ENCODE measurements around the gene TMEM50B.
"Not testable (repeated sequence)": the region's sequence is repeated elsewhere in the genome, so short reads cannot be mapped to it uniquely, and the experiment has no call there.

Gene TMEM50B

DNA sequence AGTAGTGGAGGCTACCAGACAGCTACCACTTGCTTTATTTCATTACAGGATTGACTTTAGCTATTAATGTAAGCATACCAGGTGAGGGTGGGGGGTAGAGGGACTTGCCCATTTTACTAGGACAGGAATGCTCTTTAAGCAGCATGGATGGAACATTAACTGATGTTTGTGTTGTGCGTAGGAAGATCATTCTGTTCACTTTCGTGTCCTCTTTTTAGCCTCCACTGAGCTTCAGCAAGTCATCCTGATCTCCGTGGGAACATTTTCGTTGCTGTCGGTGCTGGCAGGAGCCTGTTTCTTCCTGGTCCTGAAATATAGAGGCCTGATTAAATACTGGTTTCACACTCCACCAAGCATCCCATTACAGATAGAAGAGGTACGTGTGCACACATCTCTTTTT is 47.3 kb downstream of the TMEM50B start:
- DNase-seq: peak in 4 of 58 donors; percentile 9 to 27 (median 24)

DNA sequence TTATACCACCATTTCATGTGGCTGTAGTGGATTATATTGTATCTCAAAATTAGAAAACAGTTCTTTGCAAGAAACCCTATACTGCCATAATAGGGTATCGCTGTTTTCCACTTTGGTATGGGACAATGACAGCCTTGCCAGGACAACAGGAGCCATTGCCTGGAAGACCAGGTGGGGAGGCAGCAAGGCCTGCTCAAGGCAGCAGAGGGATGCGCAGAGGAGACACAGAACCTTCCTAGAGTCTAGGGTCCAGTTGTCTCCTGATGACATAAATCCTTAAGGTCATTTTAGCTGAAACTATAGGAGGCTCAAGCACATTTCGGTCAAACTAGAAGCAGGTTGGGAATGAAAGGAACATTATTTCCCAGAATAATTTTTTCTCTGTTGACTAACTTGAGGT is 48.9 kb downstream of the TMEM50B start:
- DNase-seq: no peak

DNA sequence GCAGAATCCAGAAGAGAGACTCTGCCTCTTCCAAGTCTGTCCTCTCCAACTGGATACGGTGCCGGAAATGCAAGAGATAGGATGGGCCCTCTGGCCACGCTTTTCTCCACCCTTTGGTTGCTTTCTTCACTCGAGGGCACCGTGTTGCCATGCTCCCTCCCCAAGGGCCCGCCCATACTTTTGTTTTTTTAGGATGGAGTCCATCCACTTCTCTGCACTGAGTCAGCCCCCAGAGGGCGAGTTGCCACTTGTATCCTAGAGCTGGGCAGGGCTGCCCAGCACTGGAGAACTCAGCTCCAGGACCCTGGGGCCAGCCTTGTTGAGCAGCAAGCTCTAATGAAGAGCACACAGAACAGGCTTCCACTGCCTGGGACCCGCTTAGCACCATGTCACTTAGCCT is 51.1 kb downstream of the TMEM50B start:
- DNase-seq: no peak

DNA sequence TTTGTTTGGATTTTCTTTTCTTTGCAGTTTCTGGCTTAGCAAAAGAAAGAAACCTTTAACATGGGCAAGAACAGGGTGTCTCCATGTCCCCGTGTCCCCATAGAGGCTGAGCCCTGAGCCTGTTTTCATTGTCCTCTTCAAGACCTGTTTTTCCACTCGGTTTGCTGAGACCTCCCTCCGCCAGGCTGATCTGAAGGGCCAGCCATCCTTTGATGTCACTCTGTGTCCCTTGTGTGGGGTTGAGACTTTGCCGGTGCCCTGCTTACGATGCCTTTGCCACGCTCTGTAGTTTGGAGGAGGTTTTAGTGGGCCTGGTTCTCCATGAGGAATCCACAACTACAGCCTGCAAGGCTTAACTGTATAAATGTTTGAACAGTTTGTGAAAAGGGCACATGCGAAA is 52.7 kb downstream of the TMEM50B start:
- DNase-seq: no peak

DNA sequence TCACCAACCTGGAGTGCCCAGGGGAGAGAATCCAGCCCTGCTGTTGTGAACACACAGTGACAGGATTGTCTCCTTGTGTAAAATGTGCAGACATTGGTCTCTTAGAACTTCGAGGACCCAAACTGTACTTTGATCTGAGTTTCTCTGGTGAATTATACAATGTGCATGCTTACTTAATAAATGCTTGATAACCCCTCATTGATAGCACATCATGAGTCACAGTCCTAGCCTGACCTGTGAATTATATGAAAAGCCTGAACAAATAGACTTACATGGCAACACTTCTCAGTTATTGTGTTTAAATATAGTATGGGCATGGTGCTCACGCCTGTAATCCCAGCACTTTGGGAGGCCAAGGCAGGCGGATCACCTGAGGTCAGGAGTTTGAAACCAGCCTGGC is 53.9 kb downstream of the TMEM50B start:
- DNase-seq: no peak

DNA sequence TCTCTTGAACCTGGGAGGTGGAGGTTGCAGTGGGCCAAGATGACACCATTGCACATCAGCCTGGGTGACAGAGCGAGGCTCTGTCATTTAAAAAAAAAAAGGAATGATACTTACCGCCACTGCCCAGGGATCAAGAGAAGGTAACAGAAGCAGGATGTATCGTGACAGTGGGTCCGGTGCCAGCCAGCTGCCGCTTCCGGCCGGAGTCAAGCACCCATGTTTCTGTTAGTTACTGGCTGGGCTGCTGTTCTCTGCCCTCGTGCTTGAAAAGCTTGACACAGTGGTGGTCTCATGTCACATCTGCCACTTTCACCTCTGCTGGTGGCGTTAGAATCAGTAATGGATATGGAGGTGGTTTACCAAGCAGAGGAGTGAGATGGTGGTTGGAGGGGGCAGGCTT is 55.6 kb downstream of the TMEM50B start:
- DNase-seq: no peak

DNA sequence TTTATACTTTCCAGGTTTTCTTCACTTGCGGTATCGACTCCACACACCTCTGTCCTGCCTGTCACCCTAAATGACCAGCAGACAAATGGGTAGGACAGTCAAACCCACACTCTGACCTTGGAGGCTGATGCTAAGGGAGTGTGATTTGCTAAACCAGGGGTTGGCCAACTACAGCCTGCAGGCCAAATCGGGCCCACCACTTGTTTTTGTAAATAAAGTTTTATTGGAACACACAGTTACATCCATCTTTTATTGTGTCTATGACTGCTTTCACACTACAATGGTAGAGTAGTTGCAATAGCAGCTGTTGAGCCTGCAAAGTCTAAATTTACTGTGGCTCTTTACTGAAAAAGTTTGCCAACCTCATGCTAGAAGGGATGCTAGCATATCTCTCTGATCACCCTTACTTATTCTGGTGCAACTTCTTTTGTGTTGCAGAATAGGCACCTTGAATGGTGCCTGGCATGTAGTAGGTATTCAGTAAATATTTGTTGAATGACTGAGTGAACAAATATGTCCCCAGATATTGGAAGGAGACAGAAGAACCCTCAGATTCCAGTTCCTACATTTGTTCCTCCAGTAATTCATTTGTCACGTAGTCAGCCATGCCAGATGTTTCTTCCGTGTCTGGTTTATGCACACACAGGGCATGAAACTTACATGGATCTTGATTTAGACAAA is 57.9 kb downstream of the TMEM50B start:
- DNase-seq: no peak

DNA sequence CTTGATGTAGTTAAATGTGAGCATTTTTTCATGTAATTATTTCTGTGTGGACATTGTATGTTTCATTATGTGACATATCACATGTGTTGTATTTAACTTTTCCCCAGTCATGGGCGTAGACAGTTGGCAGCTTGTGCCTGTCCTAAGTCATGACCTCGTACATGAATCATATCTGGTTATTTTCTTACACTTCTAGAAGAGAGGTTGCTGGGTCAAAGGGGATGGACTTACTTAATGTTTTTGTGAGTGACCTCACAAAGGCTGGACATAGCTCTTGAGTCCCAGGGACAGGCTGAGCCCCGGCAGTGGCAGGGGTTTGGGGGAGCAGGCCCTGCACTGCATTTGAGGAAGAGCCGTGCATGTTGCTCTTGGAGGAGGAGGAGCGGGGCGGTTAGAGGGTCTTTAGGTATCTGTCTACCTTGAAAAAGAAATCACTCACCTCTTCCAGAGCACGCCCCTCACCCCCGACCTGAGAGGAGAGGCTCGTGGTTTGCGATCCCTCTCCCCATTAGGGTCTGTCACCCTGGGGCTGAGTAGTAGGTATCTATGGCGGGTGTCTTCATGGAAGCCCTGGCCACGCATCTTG is 60.1 kb downstream of the TMEM50B start:
- DNase-seq: no peak

DNA sequence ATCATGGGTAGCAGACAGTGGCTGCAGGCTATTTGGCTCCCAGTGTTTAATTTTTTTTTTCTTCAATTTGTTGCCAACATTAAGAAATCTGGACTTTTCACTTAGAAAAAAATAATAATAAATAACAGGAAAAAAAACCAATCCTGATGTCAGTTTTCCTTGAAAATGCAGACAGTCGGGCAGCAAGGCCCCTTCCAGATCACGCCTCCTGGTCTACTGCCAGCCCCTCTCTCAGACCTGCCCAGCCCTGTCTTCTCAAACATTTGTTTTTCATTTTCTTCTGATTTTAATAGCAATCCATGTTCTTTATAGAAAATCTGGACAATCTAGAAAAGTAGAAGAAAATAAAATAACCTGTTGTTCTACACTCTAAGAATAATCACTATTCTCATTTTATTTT is 61.1 kb downstream of the TMEM50B start:
- DNase-seq: no peak

DNA sequence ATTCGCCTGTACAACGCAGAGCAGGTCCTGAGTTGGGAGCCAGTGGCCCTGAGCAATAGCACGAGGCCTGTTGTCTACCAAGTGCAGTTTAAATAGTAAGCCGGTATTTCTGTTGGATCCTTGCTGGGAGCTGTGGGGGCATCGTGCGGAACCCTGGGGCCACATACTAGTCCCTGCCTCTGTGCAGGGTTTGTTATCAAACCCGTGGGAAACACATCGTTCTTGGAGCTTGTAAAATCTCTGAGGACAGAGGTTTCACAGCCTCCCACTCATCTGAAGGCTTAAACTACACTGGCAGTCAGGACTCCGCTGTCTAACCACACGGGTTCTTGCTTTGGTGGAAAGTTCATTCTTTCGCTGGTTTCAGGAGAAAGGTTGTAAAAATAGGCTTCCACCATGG is 64.8 kb downstream of the TMEM50B start:
- no peak for DNase-seq

DNA sequence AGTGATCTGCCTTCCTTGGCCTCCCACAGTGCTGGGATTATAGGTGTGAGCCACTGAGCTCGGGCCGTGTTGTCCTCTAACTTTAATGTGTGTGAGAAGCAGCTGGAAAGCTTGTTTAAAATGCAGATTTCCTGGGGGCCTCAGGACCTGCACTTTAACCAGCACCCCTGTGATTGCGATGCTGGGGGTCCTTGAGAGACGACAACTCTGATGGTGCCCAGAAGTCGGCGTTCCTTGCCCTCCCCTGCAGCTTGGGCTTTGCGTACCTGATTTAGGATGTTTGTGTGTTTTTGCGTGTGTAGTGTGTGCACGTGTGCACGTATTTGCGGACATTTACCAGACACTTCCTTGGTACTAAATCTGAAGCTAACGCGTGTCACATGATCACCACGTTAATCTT is 65.7 kb downstream of the TMEM50B start:
- DNase-seq: no peak

DNA sequence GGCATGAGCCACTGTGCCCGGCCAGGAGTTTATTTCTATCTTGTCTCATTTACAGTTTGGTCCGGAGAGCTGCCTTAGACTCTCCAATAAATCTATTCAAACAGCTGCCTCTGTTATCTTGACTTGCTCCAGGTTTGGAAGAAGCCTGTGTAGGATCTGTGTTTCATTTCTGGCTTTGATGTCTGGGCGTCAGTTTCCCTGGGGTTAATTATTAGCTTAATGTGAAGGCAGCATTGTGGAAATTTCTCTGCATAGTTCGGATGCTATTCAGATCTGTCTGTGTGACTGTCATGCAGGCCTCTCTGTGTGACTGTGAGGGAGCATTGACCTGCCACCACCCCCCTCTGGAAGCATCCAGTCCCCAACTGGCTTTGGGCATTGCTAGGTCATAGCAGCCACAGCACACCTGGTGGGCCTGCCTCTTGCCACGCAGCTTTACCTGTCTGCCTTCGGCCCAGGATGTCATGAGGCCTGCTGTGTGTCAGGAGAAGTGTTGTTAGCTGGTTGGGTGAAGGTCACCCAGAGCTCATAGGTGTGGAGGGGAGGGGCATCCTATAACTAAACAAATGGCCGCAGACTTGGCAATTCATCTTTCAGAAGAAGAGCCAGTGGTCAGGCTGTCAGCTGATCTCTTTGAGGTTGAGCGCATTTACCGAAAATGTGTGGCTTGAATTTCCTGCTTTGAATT is 66.8 kb downstream of the TMEM50B start:
- no peak for DNase-seq

DNA sequence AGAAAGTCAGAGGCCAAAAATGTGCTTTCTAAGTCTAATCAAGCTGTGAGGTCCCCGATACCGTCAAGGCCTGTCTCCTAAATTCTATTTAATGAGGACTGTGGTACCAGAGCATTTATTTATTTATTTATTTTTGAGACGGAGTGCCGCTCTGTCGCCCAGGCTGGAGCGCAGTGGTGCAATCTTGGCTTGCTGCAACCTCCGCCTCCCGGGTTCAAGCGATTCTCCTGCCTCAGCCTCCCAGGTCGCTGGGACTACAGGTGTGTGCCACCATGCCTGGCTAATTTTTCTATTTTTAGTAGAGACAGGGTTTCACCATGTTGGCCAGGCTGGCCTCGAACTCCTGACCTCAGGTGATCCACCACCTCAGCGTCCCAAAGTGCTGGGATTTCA is 67.3 kb downstream of the TMEM50B start:
- not testable (repeated sequence) for DNase-seq

DNA sequence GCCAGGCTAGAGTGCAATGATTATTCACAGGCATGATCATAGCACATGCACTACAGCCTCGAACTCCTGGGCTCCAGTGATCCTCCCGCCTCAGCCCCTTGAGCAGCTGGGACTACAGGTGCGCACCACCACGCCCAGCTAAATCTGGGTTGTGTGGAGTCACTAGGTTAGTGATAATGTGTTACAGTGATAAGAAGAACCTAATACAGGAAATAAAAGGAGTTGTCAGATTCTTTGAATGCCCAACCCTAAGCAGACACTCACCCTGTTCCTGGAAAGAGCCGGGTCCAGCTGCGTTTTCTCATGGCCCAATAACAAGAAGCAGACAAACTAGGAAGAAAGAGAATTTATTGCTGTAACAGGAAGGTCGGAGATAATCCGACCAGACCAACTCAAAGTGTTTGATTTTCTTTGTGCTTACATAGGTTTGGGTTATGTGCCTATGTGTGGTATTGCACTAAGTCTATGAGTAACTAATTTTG is 67.8 kb downstream of the TMEM50B start:
- DNase-seq: no peak

DNA sequence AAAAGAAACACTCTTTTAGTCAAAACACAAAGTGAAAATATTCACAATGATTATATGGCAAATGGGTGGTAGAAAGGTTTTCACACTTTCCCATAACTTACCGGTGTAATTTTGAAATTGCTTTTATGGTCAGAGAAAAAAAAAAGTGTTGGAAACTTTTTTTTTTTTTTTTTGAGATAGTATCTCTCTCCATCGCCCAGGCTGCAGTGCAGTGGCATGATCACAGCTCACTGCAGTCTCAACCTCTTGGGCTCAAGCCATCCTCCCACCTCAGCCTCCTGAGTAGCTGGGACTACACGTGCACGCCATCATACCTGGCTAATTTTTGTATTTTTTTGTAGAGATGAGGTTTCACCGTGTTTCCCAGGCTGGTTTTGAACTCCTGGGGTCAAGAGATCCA is 73.3 kb downstream of the TMEM50B start:
- no peak for DNase-seq

DNA sequence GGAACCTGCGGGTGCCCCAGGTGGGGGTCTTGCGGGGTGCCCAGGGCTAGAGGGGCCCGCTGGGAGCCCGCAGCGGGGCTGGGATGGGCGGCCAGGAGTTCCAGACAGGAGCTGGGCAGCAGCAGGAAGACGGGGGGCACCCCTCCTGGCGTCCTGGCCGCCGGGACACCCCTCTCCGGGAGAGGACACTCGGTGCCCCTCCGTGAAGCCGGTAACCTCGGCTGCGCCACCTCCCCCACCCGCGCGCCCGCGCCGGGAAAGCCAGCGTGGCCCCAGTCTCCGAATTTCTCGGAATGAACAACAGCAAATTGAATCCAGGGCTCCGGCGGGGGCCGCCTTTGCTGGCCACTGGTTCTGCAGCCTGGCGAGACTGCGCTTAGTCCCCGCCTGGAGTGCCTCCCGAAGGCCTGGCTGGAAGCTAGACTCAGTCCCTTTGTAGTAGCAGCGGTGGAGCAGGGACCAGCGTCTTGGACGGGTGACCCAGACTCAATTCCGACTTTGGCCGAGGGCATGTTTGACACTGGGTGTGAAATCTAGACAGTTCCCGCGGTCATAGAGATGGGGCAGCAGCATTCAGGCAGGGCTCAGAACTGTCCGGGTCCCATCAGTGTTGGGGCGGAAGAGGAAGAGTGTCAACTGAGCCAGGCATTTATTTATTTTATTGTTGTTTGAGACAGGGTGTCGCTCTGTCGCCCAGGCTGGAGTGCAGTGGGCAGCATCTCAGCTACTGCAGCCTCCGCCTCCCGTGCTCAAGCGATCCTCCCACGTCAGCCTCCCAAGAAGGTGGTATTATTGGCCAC is 75.8 kb downstream of the TMEM50B start:
- DNase-seq: peak in 53 of 58 donors; percentile 13 to 74 (median 44)

DNA sequence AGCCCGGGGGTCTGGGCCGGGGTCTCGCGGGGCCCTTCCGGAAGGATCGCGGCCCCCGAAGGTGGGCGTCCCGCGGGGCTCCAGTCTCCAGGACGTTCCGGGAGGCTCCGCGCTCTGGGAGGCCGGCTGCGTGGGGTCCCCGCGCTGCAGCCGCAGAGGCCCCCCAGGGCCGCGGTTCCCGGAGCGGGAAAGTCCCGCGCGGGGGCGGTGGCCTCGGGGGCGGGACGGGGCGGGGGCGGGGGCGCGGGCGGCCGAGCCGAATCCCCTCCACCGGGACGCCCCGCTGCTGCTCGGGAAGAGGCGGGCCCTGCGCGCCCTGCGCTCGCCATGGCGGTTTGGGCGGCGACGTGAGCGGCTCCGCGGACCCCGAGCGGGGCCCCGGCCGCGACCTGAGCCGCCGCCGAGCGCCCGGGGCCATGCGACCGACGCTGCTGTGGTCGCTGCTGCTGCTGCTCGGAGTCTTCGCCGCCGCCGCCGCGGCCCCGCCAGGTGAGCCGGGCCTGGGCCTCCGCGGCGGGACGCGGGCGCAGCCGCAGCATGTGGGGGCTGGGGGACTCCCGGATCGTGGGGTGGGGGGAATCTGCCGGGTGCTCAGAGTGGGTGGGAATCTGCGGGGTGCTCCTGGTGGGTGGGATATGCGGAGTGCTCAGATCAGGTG is 76.5 kb downstream of the TMEM50B start, which contains the start of gene IFNGR2:
Gene IFNGR2 (plus strand): TSS at position 286 of the 658 bp plus-strand sequence. CDS start 131 bp downstream, at position 417.
- peak in 17 of 58 donors; percentile 10 to 61 (median 33) for DNase-seq

DNA sequence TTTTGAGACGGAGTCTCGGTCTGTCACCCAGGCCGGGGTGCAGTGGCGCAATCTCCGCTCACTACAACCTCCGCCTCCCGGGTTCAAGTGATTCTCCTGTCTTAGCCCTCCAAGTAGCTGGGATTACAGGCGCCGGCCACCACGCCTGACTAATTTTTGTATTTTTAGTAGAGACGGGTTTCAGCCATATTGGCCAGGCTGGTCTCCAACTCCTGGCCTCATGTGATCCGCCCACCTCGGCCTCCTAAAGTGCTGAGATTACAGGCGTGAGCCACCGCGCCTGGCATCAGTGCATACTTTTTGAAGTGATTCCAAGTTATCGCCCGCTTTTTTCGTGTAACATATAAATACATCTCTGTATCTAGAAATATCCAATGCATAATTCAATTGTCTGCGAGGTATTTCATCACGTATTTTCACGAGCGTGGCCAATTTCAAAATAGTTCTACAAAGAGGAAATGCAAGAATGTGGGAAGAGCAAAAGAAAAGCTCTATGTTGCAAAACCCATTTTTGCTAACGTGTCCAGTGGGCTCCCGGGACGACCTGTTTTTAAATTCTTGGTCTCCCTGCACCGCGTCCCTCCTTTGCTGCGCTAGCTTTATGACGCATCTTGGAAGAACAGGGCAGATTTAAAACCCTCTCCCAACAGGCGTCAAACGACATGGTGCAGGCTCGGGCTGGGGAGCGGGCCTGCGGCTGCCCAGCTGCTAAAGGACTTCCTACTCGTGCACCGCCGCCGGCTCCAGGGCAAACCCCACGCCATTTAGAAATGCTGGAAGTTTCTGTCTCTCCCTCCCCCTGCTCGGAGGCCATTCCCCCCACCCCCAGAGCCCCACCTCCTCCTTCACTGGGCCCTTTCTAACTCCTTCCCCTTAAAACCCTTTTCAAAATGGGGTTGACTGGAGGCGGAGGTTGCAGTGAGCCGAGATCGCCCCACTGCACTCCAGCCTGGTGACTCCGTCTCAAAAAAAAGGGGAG is 77.5 kb downstream of the TMEM50B start:
- DNase-seq: peak in 44 of 58 donors; percentile 10 to 64 (median 31)

DNA sequence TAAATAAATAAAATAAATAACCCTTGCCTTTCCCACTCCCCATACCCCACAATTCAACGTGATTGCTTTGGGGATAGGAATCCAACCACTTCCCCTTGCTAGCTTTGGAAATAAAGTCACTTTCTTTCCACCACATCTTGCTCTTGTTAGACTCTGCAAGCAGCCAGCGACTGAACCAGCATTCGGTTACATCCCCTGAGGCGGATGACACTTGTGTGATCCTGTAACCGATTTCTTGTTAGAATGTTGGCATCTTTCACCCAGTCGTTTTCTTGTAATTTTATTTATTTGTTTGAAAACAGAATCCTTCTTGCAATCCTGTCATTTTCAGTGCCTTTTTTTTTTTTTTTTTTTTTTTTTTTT is 78.2 kb downstream of the TMEM50B start:
- peak in 2 of 58 donors; percentile 4 to 14 for DNase-seq

All from anterior cingulate cortex (tissue), 58 donors.